Omental fat pad (tissue), 4 donors: ENCODE measurements around the gene PAXIP1. TPM values are rescaled to one million over a fixed set of nuclear protein-coding genes. Genes with fewer than 3 reads are reported as not detected.

ENCODE experiments used
- ATAC-seq: fragments of 150-250 bp; one replicate; pipeline ENCODE4 v1.9.1; 2016; ENCODE audit warnings: mild to moderate bottlenecking, moderate library complexity; ENCODE audit not compliant: low FRiP score
- DNase-seq: peaks from one replicate; pipeline ENCODE4 v3.0.0-alpha.2; 2019; ENCODE audit warnings: low spot score
- total RNA-seq, 4 donors: library from RNA; depleted of rRNA; stranded (reverse); fragments of >200 nt; gene quantifications; one replicate each; pipeline ENCODE4 v1.1.0, GENCODE V29; 2016
- TF ChIP-seq, protein P1 (sequence below), 3 donors: fragments of 450-650 bp; IDR thresholded peaks; one replicate each; pipeline ENCODE4 v1.5.1; 2016 to 2017; ENCODE audit warnings: antibody characterized with exemption in 3 of 3, mild to moderate bottlenecking in 3 of 3, moderate library complexity in 2 of 3

PAXIP1 gene
- total RNA-seq, 4 donors from 2014 or later, result 7.9 to 14.2 (median 11.4) TPM

GRCh38 chr7:154996756-154997155 lies 6.2 kb downstream of the PAXIP1 start:
- DNase-seq (no peak), ATAC-seq (no peak)
- TF ChIP-seq, protein P1, sequence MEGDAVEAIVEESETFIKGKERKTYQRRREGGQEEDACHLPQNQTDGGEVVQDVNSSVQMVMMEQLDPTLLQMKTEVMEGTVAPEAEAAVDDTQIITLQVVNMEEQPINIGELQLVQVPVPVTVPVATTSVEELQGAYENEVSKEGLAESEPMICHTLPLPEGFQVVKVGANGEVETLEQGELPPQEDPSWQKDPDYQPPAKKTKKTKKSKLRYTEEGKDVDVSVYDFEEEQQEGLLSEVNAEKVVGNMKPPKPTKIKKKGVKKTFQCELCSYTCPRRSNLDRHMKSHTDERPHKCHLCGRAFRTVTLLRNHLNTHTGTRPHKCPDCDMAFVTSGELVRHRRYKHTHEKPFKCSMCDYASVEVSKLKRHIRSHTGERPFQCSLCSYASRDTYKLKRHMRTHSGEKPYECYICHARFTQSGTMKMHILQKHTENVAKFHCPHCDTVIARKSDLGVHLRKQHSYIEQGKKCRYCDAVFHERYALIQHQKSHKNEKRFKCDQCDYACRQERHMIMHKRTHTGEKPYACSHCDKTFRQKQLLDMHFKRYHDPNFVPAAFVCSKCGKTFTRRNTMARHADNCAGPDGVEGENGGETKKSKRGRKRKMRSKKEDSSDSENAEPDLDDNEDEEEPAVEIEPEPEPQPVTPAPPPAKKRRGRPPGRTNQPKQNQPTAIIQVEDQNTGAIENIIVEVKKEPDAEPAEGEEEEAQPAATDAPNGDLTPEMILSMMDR (IDR thresholded peaks at IDR 0.05), result no peak

GRCh38 chr7:154996101-154996500 lies 6.8 kb downstream of the PAXIP1 start:
- ATAC-seq (no peak), DNase-seq (no peak)
- TF ChIP-seq, protein P1 (IDR thresholded peaks at IDR 0.05), result no peak

- ATAC-seq, result no peak
- DNase-seq, result no peak
- TF ChIP-seq, protein P1 (IDR thresholded peaks at IDR 0.05), result no peak
These were observed 7.9 kb downstream of the PAXIP1 start for GRCh38 chr7:154994996-154995395.

DNA sequence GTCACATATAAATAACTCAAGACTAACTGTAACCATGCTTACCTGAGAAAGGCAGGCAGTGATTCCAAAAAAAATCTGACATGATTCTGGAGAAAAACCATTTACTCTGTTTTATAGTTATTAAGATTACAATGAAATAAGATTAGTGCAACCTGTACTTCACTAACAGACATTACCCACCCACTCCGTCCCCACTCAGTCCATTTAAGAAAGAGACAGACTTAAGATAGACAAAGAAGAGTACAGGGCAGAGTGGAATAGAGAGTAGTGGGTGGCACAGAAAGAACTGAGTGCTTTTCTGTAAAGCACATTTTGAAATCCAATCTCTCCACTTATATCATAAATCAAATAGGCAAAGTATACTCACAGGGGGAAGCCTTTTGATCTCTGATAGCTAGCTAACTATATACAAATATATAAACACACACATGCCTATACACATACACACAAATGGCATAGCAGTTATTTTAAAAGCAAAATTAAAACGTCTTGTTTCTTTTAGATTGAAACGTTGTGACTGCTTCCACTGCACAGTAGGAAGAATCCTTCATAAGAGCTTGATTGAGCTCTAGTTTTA lies 11.9 kb downstream of the PAXIP1 start:
- ATAC-seq, result no peak
- TF ChIP-seq, protein P1 (IDR thresholded peaks at IDR 0.05), result no peak
- no peak for DNase-seq

DNA sequence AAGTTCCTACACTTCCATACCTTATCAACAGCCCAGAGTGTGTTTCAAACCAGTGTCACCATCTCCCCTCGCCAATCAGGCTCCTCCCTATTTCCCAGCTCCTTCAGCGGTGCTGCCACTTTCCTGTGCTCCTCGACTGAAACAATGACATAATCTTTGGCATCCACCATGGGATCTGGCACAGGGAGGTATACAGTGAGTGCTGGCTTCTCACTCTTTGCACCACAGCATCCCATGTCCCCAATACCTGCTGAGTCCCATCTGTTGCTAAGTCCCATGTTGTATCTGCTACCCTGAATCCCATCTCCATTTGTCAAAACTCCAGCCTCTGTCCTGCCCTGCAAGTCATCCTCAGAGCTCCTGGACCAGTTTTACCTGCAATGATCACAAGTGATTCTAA lies 15.4 kb downstream of the PAXIP1 start:
- no peak for ATAC-seq

DNA sequence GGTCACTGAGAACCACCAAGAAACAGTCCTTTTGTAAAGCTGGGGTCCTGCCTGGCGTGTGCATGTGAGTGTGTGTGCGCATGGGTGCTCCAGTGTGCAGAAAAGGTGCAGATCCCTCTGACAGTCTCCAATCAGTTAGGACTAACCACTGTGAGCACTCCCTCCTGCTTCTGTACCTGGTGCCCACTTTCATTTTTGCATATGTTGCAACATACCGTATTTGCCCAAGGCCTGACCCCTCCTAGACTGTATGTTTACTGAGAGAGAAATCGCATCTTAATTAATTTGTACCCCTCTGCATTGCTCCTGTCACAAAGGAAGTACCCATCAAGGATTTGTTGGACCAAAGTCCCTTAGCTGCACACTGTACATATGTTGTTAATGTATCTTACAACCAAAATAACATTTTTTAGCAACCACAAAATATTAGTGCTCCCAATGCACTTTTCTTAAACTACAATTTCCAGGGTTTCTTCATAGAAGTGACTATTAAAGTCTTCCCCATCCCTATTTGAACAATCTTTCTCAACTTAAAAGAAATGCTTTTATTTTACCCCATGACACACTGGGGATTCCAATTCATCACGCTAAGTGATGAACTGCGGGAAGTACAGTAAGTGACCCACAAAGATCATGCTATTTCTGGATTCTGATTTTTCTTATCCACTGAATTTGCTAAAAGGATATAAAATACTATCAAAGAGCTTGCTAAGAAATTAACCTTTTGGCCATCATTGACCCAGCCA lies 16.6 kb downstream of the PAXIP1 start:
- TF ChIP-seq, protein P1 (IDR thresholded peaks at IDR 0.05), result no peak
- ATAC-seq (no peak), DNase-seq (no peak)

More for the DNA sequence above, 15.4 kb downstream of the PAXIP1 start:
- TF ChIP-seq, protein P1 (IDR thresholded peaks at IDR 0.05), result no peak
- no peak for DNase-seq

DNA sequence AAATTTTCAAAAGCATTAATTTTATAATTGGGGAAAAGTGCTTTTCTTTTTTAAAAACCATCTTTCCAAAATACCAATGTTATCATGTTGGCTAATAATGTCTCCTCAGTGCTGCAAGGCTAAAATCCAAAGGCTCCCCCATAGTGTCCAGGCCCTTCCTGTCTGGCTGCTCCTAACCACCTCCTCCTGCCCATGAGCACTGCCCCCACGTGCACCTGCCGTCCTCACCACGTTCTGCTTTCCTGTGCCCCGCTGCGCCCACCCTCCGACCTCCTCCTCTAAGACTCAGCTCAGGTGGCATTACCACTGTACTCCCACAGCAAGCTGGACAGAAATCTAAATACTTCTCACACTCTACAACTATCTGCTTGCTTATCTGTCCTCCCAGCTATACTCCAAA lies 17.7 kb downstream of the PAXIP1 start:
- ATAC-seq, result no peak
- TF ChIP-seq, protein P1 (IDR thresholded peaks at IDR 0.05), result no peak
- DNase-seq, result no peak
